ENCODE data around the gene ARHGEF25.

ARHGEF25 gene

DNA sequence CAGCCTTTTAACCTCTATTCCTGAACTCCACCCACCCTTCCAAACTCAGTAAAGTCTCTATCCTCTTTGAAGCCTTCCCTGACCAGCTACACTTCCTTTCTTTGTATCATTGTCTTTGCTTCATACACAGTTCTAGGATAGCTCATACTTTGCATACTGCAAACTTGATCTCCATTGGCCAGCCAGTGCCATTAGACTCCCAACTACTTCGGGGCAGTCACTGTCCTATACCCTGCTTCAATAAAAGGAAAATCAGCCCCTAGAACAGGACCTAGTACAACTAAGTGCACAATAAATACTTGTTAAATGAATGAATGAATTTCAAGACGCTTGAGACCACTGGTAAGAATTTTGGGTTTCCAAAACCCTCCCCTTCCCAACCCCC is 20.8 kb upstream of the ARHGEF25 start:
- peaks cover 7% of the 10 kb centered on the region for H3K4me1 ChIP-seq (ENCODE audit: control insufficient read depth, insufficient read depth, low read length)
- H3K9ac ChIP-seq (ENCODE audit: low read length) = no peak overlapping the region
- H3K27ac ChIP-seq (ENCODE audit: low read depth, low read length) = peak overlapping the region; percentile 67
- H3K4me3 ChIP-seq (ENCODE audit: low read length) = peak overlapping the region; percentile 97
- H3K36me3 ChIP-seq (ENCODE audit: control insufficient read depth, insufficient read depth, low read length) = peaks cover 2% of the 10 kb centered on the region
- no peaks in the 10 kb centered on the region for H3K27me3 ChIP-seq (ENCODE audit: control insufficient read depth, insufficient read depth, low read length)

- peaks cover 6% of the 10 kb centered on the region for H3K36me3 ChIP-seq (ENCODE audit: control insufficient read depth, insufficient read depth, low read length)
- peaks cover 7% of the 10 kb centered on the region for H3K4me1 ChIP-seq (ENCODE audit: control insufficient read depth, insufficient read depth, low read length)
- H3K4me3 ChIP-seq (ENCODE audit: low read length) = peak within 1 kb of the TSS; percentile 97
- H3K27me3 ChIP-seq (ENCODE audit: control insufficient read depth, insufficient read depth, low read length) = no peaks in the 10 kb centered on the region
- peak within 1 kb of the TSS; percentile 82 for H3K9ac ChIP-seq (ENCODE audit: low read length)
- H3K27ac ChIP-seq (ENCODE audit: low read depth, low read length) = peak within 1 kb of the TSS; percentile 67
Observed at GRCh38 chr12:57590864-57591781, 20.1 kb upstream of the ARHGEF25 start, which contains the start of gene PIP4K2C. TSS of gene PIP4K2C (plus strand) at chr12:57591192. CDS start at chr12:57591290, 98 bp downstream.

- Histone ChIP-seq H3K27me3 (ENCODE audit: control insufficient read depth, insufficient read depth, low read length) (no peaks in the 10 kb centered on the region), H3K36me3 (ENCODE audit: control insufficient read depth, insufficient read depth, low read length) (peaks cover 10% of the 10 kb centered on the region), H3K27ac (ENCODE audit: low read depth, low read length) (peak overlapping the region; percentile 67), H3K9ac (ENCODE audit: low read length) (peak overlapping the region; percentile 82), H3K4me3 (ENCODE audit: low read length) (peak overlapping the region; percentile 97), H3K4me1 (ENCODE audit: control insufficient read depth, insufficient read depth, low read length) (peaks cover 7% of the 10 kb centered on the region)
Observed at GRCh38 chr12:57591782-57592325, 19.4 kb upstream of the ARHGEF25 start.

GRCh38 chr12:57592551-57593165 is 18.6 kb upstream of the ARHGEF25 start:
- Histone ChIP-seq H3K9ac (ENCODE audit: low read length) (no peak overlapping the region), H3K36me3 (ENCODE audit: control insufficient read depth, insufficient read depth, low read length) (peaks cover 10% of the 10 kb centered on the region), H3K4me3 (ENCODE audit: low read length) (no peak overlapping the region), H3K27me3 (ENCODE audit: control insufficient read depth, insufficient read depth, low read length) (no peaks in the 10 kb centered on the region), H3K4me1 (ENCODE audit: control insufficient read depth, insufficient read depth, low read length) (peaks cover 7% of the 10 kb centered on the region), H3K27ac (ENCODE audit: low read depth, low read length) (no peak overlapping the region)

DNA sequence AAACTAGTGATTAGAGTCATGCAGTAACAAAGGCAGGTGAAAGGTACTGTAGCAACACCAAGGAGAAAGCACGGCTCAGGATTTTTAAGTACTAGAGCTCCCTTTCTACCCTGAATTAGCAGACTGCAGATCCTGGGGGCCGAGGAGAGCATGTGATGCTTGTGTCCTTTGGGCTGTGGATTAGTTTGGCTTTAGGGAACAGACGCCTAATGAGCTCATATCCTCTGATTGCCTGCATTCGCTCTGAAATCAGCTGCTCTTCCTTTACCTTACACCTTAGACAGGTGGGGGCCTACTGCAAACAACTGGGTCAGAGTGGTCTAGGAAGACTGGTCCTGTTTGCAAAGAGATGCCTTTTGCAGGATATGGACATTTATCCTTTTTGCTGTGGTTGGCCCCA is 18.0 kb upstream of the ARHGEF25 start:
- H3K27ac ChIP-seq (ENCODE audit: low read depth, low read length) = no peak overlapping the region
- H3K36me3 ChIP-seq (ENCODE audit: control insufficient read depth, insufficient read depth, low read length) = peaks cover 10% of the 10 kb centered on the region
- no peaks in the 10 kb centered on the region for H3K27me3 ChIP-seq (ENCODE audit: control insufficient read depth, insufficient read depth, low read length)
- no peak overlapping the region for H3K4me3 ChIP-seq (ENCODE audit: low read length)
- H3K9ac ChIP-seq (ENCODE audit: low read length) = no peak overlapping the region
- peaks cover 7% of the 10 kb centered on the region for H3K4me1 ChIP-seq (ENCODE audit: control insufficient read depth, insufficient read depth, low read length)

DNA sequence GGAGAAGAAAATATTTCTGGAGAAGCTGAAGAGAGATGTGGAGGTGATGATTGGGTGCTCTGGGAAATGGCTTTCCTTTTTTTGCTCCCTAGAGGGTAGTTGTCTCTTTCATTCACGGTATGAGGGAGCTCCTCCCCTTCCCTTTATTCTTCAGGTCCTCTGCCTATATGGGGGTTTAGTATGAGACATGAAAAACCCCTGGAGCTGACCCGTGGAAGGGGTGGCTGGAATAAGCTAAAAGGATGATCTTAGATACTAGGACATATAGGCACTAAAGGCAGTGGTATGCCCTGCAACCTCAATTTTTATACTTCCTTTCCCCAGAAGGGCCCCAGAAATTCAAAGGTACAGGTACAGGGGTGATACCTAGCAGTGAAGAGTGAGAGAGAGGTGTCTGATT is 10.8 kb upstream of the ARHGEF25 start:
- no peaks in the 10 kb centered on the region for H3K27me3 ChIP-seq (ENCODE audit: control insufficient read depth, insufficient read depth, low read length)
- peaks cover 24% of the 10 kb centered on the region for H3K36me3 ChIP-seq (ENCODE audit: control insufficient read depth, insufficient read depth, low read length)
- H3K4me3 ChIP-seq (ENCODE audit: low read length) = no peak overlapping the region
- no peak overlapping the region for H3K9ac ChIP-seq (ENCODE audit: low read length)
- H3K4me1 ChIP-seq (ENCODE audit: control insufficient read depth, insufficient read depth, low read length) = peaks cover 3% of the 10 kb centered on the region
- no peak overlapping the region for H3K27ac ChIP-seq (ENCODE audit: low read depth, low read length)

GRCh38 chr12:57602544-57602943 is 8.7 kb upstream of the ARHGEF25 start:
- Histone ChIP-seq H3K36me3 (ENCODE audit: control insufficient read depth, insufficient read depth, low read length) (peaks cover 17% of the 10 kb centered on the region), H3K4me3 (ENCODE audit: low read length) (no peak overlapping the region), H3K27me3 (ENCODE audit: control insufficient read depth, insufficient read depth, low read length) (no peaks in the 10 kb centered on the region), H3K4me1 (ENCODE audit: control insufficient read depth, insufficient read depth, low read length) (peaks cover 6% of the 10 kb centered on the region), H3K9ac (ENCODE audit: low read length) (no peak overlapping the region), H3K27ac (ENCODE audit: low read depth, low read length) (no peak overlapping the region)

DNA sequence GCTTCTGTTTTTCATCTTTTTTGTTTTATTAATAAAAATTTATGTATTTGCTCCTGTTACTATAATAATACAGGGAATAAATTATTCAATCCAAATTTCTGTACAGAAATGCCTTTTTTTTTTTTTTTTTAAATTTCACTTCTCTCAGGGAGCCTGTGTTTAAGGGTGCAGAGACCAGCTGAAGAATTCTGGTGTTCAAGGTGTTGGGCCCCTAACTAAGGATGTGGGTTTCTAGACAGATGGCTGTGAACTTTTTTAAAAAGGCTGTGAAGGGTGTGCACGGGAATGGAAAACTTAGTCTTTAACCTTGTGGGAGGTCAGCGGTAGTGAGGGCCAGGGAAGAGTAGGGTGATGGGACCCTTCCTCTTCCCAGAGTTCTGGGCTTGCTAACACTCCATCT is 7.9 kb upstream of the ARHGEF25 start:
- Histone ChIP-seq H3K4me1 (ENCODE audit: control insufficient read depth, insufficient read depth, low read length) (peaks cover 6% of the 10 kb centered on the region), H3K36me3 (ENCODE audit: control insufficient read depth, insufficient read depth, low read length) (peaks cover 17% of the 10 kb centered on the region), H3K4me3 (ENCODE audit: low read length) (no peak overlapping the region), H3K9ac (ENCODE audit: low read length) (no peak overlapping the region), H3K27me3 (ENCODE audit: control insufficient read depth, insufficient read depth, low read length) (no peaks in the 10 kb centered on the region), H3K27ac (ENCODE audit: low read depth, low read length) (peak overlapping the region; percentile 95)

- Histone ChIP-seq H3K9ac (ENCODE audit: low read length) (peak overlapping the region; percentile 74), H3K36me3 (ENCODE audit: control insufficient read depth, insufficient read depth, low read length) (peaks cover 15% of the 10 kb centered on the region), H3K4me1 (ENCODE audit: control insufficient read depth, insufficient read depth, low read length) (peaks cover 7% of the 10 kb centered on the region), H3K27me3 (ENCODE audit: control insufficient read depth, insufficient read depth, low read length) (no peaks in the 10 kb centered on the region), H3K4me3 (ENCODE audit: low read length) (peak overlapping the region; percentile 72), H3K27ac (ENCODE audit: low read depth, low read length) (peak overlapping the region; percentile 95)
Observed at GRCh38 chr12:57603815-57604453, 7.3 kb upstream of the ARHGEF25 start.

DNA sequence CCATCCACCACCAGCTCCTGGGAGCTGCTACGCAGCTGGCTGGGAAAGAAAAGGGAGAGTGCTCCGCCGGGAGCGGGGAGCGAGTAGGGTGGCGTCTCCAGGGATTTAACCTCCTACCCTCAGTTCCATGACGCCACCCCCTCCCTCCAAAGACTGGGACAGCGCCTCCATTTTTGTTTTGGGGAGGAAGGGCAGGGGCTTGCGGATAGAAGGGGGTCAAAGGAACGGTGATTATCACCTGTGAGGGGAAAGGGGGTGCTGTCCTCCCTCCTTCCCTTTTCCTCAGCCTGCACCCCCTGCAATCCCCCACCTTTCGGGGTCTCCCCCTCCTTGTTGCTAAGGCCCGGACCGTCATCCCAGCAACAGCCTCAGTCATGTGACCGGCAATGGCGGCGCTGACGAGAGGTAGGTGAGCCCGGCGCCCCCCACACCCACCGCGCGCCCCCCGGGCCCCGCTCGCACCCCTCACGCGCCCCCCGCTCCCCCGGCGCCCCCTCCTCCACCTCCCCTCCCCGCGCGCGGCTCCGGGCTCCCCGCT is 6.7 kb upstream of the ARHGEF25 start, which contains the start of gene DTX3:
Gene DTX3 (plus strand): TSS at position 371 of the 538 bp plus-strand sequence. CDS start 1,694 bp downstream, outside the sequence.
- H3K4me3 ChIP-seq (ENCODE audit: low read length) = peak within 1 kb of the TSS; percentile 73
- H3K27ac ChIP-seq (ENCODE audit: low read depth, low read length) = peak within 1 kb of the TSS; percentile 95
- H3K27me3 ChIP-seq (ENCODE audit: control insufficient read depth, insufficient read depth, low read length) = no peaks in the 10 kb centered on the region
- peak within 1 kb of the TSS; percentile 75 for H3K9ac ChIP-seq (ENCODE audit: low read length)
- H3K4me1 ChIP-seq (ENCODE audit: control insufficient read depth, insufficient read depth, low read length) = peaks cover 13% of the 10 kb centered on the region
- H3K36me3 ChIP-seq (ENCODE audit: control insufficient read depth, insufficient read depth, low read length) = peaks cover 13% of the 10 kb centered on the region

GRCh38 chr12:57604992-57605810 is 6.0 kb upstream of the ARHGEF25 start:
- H3K27me3 ChIP-seq (ENCODE audit: control insufficient read depth, insufficient read depth, low read length) = no peaks in the 10 kb centered on the region
- H3K36me3 ChIP-seq (ENCODE audit: control insufficient read depth, insufficient read depth, low read length) = peaks cover 7% of the 10 kb centered on the region
- H3K9ac ChIP-seq (ENCODE audit: low read length) = peak overlapping the region; percentile 75
- peak overlapping the region; percentile 73 for H3K4me3 ChIP-seq (ENCODE audit: low read length)
- H3K27ac ChIP-seq (ENCODE audit: low read depth, low read length) = peak overlapping the region; percentile 95
- H3K4me1 ChIP-seq (ENCODE audit: control insufficient read depth, insufficient read depth, low read length) = peaks cover 13% of the 10 kb centered on the region

Measured in rectal smooth muscle tissue (tissue), 1 donor.